ENCODE measurements around the gene HPGDS. TPM values are rescaled to one million over a fixed set of nuclear protein-coding genes. Genes with fewer than 3 reads are reported as not detected.

Gene HPGDS
- total and polyA plus RNA-seq, 2 of the 13 experiments (the other 11 are each of a cell fraction or from before 2014, with no cell fraction given), result not detected

- H2AFZ ChIP-seq (ENCODE audit: low read length), result no peak overlapping the region
- no peaks in the 10 kb centered on the region for H3K36me3 ChIP-seq (replicated peaks in 1 of 2; ENCODE audit: control insufficient read depth in 1 of 2, insufficient read depth in 2 of 2, low read length in 2 of 2)
- ATAC-seq (no peak), DNase-seq (ENCODE audit: low spot score) (no peak), FAIRE-seq (no peak)
- H3K9me3 ChIP-seq (ENCODE audit: low read length), result no peaks in the 10 kb centered on the region
- TF ChIP-seq HOXA5 (CRISPR knock-in tag; IDR thresholded peaks at IDR 0.05) (no peak), SPEN (CRISPR knock-in tag; IDR thresholded peaks at IDR 0.05; ENCODE audit: low read depth) (no peak), PRDM4 (CRISPR knock-in tag; IDR thresholded peaks at IDR 0.05; ENCODE audit: borderline replicate concordance) (no peak)
- H4K20me1 ChIP-seq (ENCODE audit: insufficient read depth, low read length), result no peaks in the 10 kb centered on the region
- no peak overlapping the region for H3K4me2 ChIP-seq (ENCODE audit: low read depth, low read length)
- WGBS (ENCODE audit: low lambda C conversion rate), result 12% methylated on average over 4 of the region's 4 CpGs
- in situ Hi-C loops (cut with HindIII; ENCODE audit: extremely low pct_ligation_motif_present, low pct_unique_long_range_greater_than_20kb), result no loop called here
- H3K27ac ChIP-seq (ENCODE audit: extremely low read length, insufficient read depth, low read length), result no peak overlapping the region
- intact Hi-C loops (cut with micrococcal nuclease; ENCODE audit: unreplicated experiment), result no loop called here
- no peak overlapping the region for H3K9ac ChIP-seq (ENCODE audit: insufficient read depth, low read depth, low read length)
- peaks cover 0 to 3% of the 10 kb centered on the region in 2 experiments; a peak in 1 of 5 replicates for H3K27me3 ChIP-seq (ENCODE audit: control insufficient read depth in 1 of 2, insufficient read depth in 2 of 2, low read length in 2 of 2)
- POLR2A ChIA-PET, result no interaction called here
- H3K4me1 ChIP-seq (ENCODE audit: insufficient read depth, low read length), result 0 out of 2 replicates have a peak, but pooled peaks cover under 1% of the 10 kb centered on the region
- BruUV-seq (replicated peaks), result no TSS peak
- CTCF ChIA-PET (ENCODE audit: low intra/inter-chr PET ratio, low total read pairs), result no interaction called here
- no peaks in the 10 kb centered on the region for H3K79me2 ChIP-seq (ENCODE audit: insufficient read depth, low read length)
- H3K4me3 ChIP-seq (replicated peaks in 1 of 3; ENCODE audit: insufficient read depth in 1 of 3, low read depth in 2 of 3, low read length in 3 of 3), result no peak overlapping the region
Observed at GRCh38 chr4:94352163-94352562, 9.5 kb upstream of the HPGDS start.

GRCh38 chr4:94351319-94351718 lies 8.7 kb upstream of the HPGDS start:
- in situ Hi-C loops (cut with HindIII; ENCODE audit: extremely low pct_ligation_motif_present, low pct_unique_long_range_greater_than_20kb), result no loop called here
- no peak for TF ChIP-seq BATF2 (CRISPR knock-in tag; IDR thresholded peaks at IDR 0.05)
- TF ChIP-seq ZNF580 (CRISPR knock-in tag; IDR thresholded peaks at IDR 0.05; ENCODE audit: borderline replicate concordance, low read depth), result no peak
- no peak for TF ChIP-seq WIZ (CRISPR knock-in tag; IDR thresholded peaks at IDR 0.05)
- TF ChIP-seq PLSCR1 (CRISPR knock-in tag; IDR thresholded peaks at IDR 0.05; ENCODE audit: borderline replicate concordance), result no peak
- TF ChIP-seq ZBTB8A (CRISPR knock-in tag; IDR thresholded peaks at IDR 0.05; ENCODE audit: borderline replicate concordance, low read depth), result no peak
- no peak for TF ChIP-seq MAF1 (CRISPR knock-in tag; IDR thresholded peaks at IDR 0.05; ENCODE audit: borderline replicate concordance)
- no peak for TF ChIP-seq MTERF4 (CRISPR knock-in tag; IDR thresholded peaks at IDR 0.05)
- no peak for TF ChIP-seq TBP (CRISPR knock-in tag; IDR thresholded peaks at IDR 0.05)
- TF ChIP-seq SOX13 (IDR thresholded peaks at IDR 0.05), result no peak
- TF ChIP-seq SOX13 (CRISPR knock-in tag; conservative IDR thresholded peaks at IDR 0.05 in 1 of 2, IDR thresholded peaks at IDR 0.05 in 1 of 2), result no peak
- Histone ChIP-seq H3K4me3 (replicated peaks in 1 of 3; ENCODE audit: insufficient read depth in 1 of 3, low read depth in 2 of 3, low read length in 3 of 3) (no peak overlapping the region), H3K27me3 (ENCODE audit: control insufficient read depth in 1 of 2, insufficient read depth in 2 of 2, low read length in 2 of 2) (peaks cover 0 to 3% of the 10 kb centered on the region in 2 experiments; a peak in 1 of 5 replicates), H4K20me1 (ENCODE audit: insufficient read depth, low read length) (no peaks in the 10 kb centered on the region), H3K4me1 (ENCODE audit: insufficient read depth, low read length) (0 out of 2 replicates have a peak, but pooled peaks cover 6% of the 10 kb centered on the region), H3K36me3 (replicated peaks in 1 of 2; ENCODE audit: control insufficient read depth in 1 of 2, insufficient read depth in 2 of 2, low read length in 2 of 2) (no peaks in the 10 kb centered on the region), H2AFZ (ENCODE audit: low read length) (no peak overlapping the region), H3K79me2 (ENCODE audit: insufficient read depth, low read length) (no peaks in the 10 kb centered on the region), H3K9ac (ENCODE audit: insufficient read depth, low read depth, low read length) (no peak overlapping the region), H3K9me3 (ENCODE audit: low read length) (no peaks in the 10 kb centered on the region), H3K4me2 (ENCODE audit: low read depth, low read length) (no peak overlapping the region), H3K27ac (ENCODE audit: extremely low read length, insufficient read depth, low read length) (no peak overlapping the region)
- no TSS peak for BruUV-seq (replicated peaks)
- ATAC-seq, result no peak
- WGBS (ENCODE audit: low lambda C conversion rate), result 2% methylated on average over 1 of the region's 1 CpG
- CTCF ChIA-PET (ENCODE audit: low intra/inter-chr PET ratio, low total read pairs), result no interaction called here
- intact Hi-C loops (cut with micrococcal nuclease; ENCODE audit: unreplicated experiment), result no loop called here
- POLR2A ChIA-PET, result no interaction called here
- no peak for DNase-seq (ENCODE audit: low spot score)
- FAIRE-seq, result no peak

All from HepG2 (cell line).